A673 (cell line): ENCODE data around the gene UNC50. TPM values are rescaled to one million over a fixed set of nuclear protein-coding genes. Genes with fewer than 3 reads are reported as not detected.

Experiments used
- BruUV-seq: library from RNA; stranded (reverse); fragments of 400-500 nt; replicated peaks from 2 replicates; lab custom pipeline; 2021; lab: Mats Ljungman, UMichigan
- CTCF ChIA-PET: fragments of 300-600 bp; sonication (Branson Sonifier 250); formaldehyde crosslinking; loops from one replicate; lab custom pipeline; 2022; ENCODE audit warnings: antibody characterized with exemption; lab: Charles Lee
- POLR2A ChIA-PET: fragments of 300-600 bp; sonication (Branson Sonifier 250); formaldehyde crosslinking; loops from one replicate; lab custom pipeline; 2022; ENCODE audit warnings: antibody characterized with exemption; ENCODE audit not compliant: low non-redundant PET; lab: Charles Lee
- DNase-seq: peaks from one replicate; pipeline ENCODE4 v3.0.0-alpha.2; 2015; ENCODE audit warnings: low spot score
- H3K27ac ChIP-seq: fragments of 200-600 bp; sonication (generic); 2 replicates; pipeline ENCODE4 v1.5.1; 2016; ENCODE audit warnings: mixed run types, low read depth, mild to moderate bottlenecking, mixed read lengths, antibody characterized with exemption, low read length; ENCODE audit not compliant: poor library complexity, severe bottlenecking
- H3K27me3 ChIP-seq: fragments of 200-600 bp; sonication (generic); replicated peaks from 2 replicates; pipeline ENCODE4 v1.6.1; 2017; ENCODE audit warnings: mixed run types, low read depth, mild to moderate bottlenecking, mixed read lengths, antibody characterized with exemption, low read length; ENCODE audit not compliant: insufficient read depth, poor library complexity
- H3K36me3 ChIP-seq: fragments of 200-600 bp; sonication (generic); 2 replicates; pipeline ENCODE4 v1.6.1; 2016; ENCODE audit warnings: mixed run types, mild to moderate bottlenecking, mixed read lengths, antibody characterized with exemption, low read length; ENCODE audit not compliant: insufficient read depth, poor library complexity, severe bottlenecking
- H3K4me1 ChIP-seq: fragments of 200-600 bp; sonication (generic); 2 replicates; pipeline ENCODE4 v1.6.1; 2017; ENCODE audit warnings: mixed run types, mild to moderate bottlenecking, mixed read lengths, antibody characterized with exemption, low read length; ENCODE audit not compliant: insufficient read depth, poor library complexity, severe bottlenecking
- H3K4me3 ChIP-seq: fragments of 200-600 bp; sonication (generic); 2 replicates; pipeline ENCODE4 v1.5.1; 2016; ENCODE audit warnings: low read depth, mixed run types, mild to moderate bottlenecking, mixed read lengths, low read length; ENCODE audit not compliant: poor library complexity, severe bottlenecking
- H3K9me3 ChIP-seq: fragments of 200-600 bp; sonication (generic); 2 replicates; pipeline ENCODE4 v1.6.1; 2016; ENCODE audit warnings: mixed run types, low read depth, mild to moderate bottlenecking, mixed read lengths, antibody characterized with exemption, low read length; ENCODE audit not compliant: poor library complexity, severe bottlenecking
- CTCF ChIP-seq: fragments of 300-800, 200-600 bp; sonication (generic); conservative IDR thresholded peaks from 2 replicates; pipeline ENCODE4 v1.5.1; 2017; ENCODE audit warnings: low read depth, mild to moderate bottlenecking, antibody characterized with exemption, low read length, moderate library complexity, mixed read lengths
- EZH2 ChIP-seq: fragments of 200-600 bp; sonication (generic); IDR thresholded peaks from 2 replicates; pipeline ENCODE4 v1.6.1; 2017; ENCODE audit warnings: borderline replicate concordance, low read depth, mild to moderate bottlenecking, mixed read lengths, antibody characterized with exemption, low read length; ENCODE audit not compliant: poor library complexity, severe bottlenecking
- intact Hi-C: fragments of 100-400 bp; cut with micrococcal nuclease; formaldehyde crosslinking; loops from one replicate; pipeline ENCODE4 v1.10.0; 2022; ENCODE audit not compliant: unreplicated experiment
- total RNA-seq: library from RNA; stranded (reverse); gene quantifications from 2 replicates; pipeline ENCODE4 v1.2.3, GENCODE V29; 2021

The UNC50 gene
- total RNA-seq, 1 experiment from 2014 or later: 32.5 TPM

GRCh38 chr2:98563394-98563793 is 45.0 kb upstream of the UNC50 start:
- CTCF ChIA-PET: no interaction called here
- Histone ChIP-seq H3K9me3 (no peaks in the 10 kb centered on the region), H3K27ac (no peak overlapping the region), H3K4me1 (no peaks in the 10 kb centered on the region), H3K36me3 (peaks cover 12% of the 10 kb centered on the region), H3K4me3 (no peak overlapping the region), H3K27me3 (no peaks in the 10 kb centered on the region)
- intact Hi-C loops: no loop called here
- DNase-seq: no peak
- TF ChIP-seq EZH2 (no peak), CTCF (no peak)
- BruUV-seq: no TSS peak
- POLR2A ChIA-PET: no interaction called here

GRCh38 chr2:98564541-98565132 is 43.8 kb upstream of the UNC50 start:
- Histone ChIP-seq H3K4me3 (no peak overlapping the region), H3K4me1 (no peaks in the 10 kb centered on the region), H3K36me3 (peaks cover 24% of the 10 kb centered on the region), H3K27me3 (no peaks in the 10 kb centered on the region), H3K27ac (no peak overlapping the region), H3K9me3 (no peaks in the 10 kb centered on the region)
- POLR2A ChIA-PET: no interaction called here
- CTCF ChIA-PET: no interaction called here
- DNase-seq: no peak
- TF ChIP-seq CTCF: no peak
- TF ChIP-seq EZH2: no peak
- intact Hi-C loops: no loop called here
- BruUV-seq: no TSS peak

- no peak for TF ChIP-seq EZH2
- no peak for TF ChIP-seq CTCF
- CTCF ChIA-PET: no interaction called here
- BruUV-seq: no TSS peak
Observed at GRCh38 chr2:98565286-98565860, 43.0 kb upstream of the UNC50 start.

More at GRCh38 chr2:98565286-98565860, 43.0 kb upstream of the UNC50 start:
- no peak for DNase-seq
- H3K27me3 ChIP-seq: no peaks in the 10 kb centered on the region
- no peak overlapping the region for H3K27ac ChIP-seq
- H3K4me3 ChIP-seq: no peak overlapping the region
- intact Hi-C loops: no loop called here
- no peaks in the 10 kb centered on the region for H3K9me3 ChIP-seq
- POLR2A ChIA-PET: no interaction called here
- H3K36me3 ChIP-seq: peaks cover 24% of the 10 kb centered on the region
- no peaks in the 10 kb centered on the region for H3K4me1 ChIP-seq
